Measurements from ENCODE around the gene FUCA1.

- TF ChIP-seq HDGF (IDR thresholded peaks at IDR 0.05; ENCODE audit: borderline replicate concordance) (no peak), SP1 (IDR thresholded peaks at IDR 0.05) (no peak), LEF1 (IDR thresholded peaks at IDR 0.05; ENCODE audit: borderline replicate concordance) (no peak), FOXM1 (IDR thresholded peaks at IDR 0.05; ENCODE audit: borderline replicate concordance) (no peak), FOXA1 (IDR thresholded peaks at IDR 0.05) (no peak), ELF4 (IDR thresholded peaks at IDR 0.05) (no peak), L3MBTL2 (conservative IDR thresholded peaks at IDR 0.05) (no peak), NFRKB (IDR thresholded peaks at IDR 0.05) (no peak), BHLHE40 (IDR thresholded peaks at IDR 0.05; ENCODE audit: borderline replicate concordance) (no peak), ARNT (IDR thresholded peaks at IDR 0.05) (no peak), CTBP1 (IDR thresholded peaks at IDR 0.05; ENCODE audit: borderline replicate concordance) (no peak)
These were observed 11.7 kb upstream of the FUCA1 start for GRCh38 chr1:23879809-23880208.
